Mammary epithelial cell (primary cell): ENCODE data around the gene ZNF609.

Experiments
- CTCF ChIP-seq, 2 donors: IDR thresholded peaks in 1 of 2; conservative IDR thresholded peaks in 1 of 2; 2 replicates each; pipeline ENCODE4 v1.5.1; 2011 to 2012; ENCODE audit warnings: inconsistent platforms in 2 of 2, low read length in 2 of 2, mild to moderate bottlenecking in 2 of 2, control low read depth in 1 of 2, low read depth in 1 of 2; ENCODE audit not compliant: insufficient read depth in 1 of 2; ENCODE audit errors: extremely low read depth in 1 of 2
- EZH2 ChIP-seq: IDR thresholded peaks from 2 replicates; pipeline ENCODE4 v1.6.1; 2012; ENCODE audit warnings: low read length, inconsistent platforms, borderline replicate concordance

GRCh38 chr15:64710676-64711428 is 250.5 kb downstream of the ZNF609 start:
- no peak for TF ChIP-seq CTCF (conservative IDR thresholded peaks at IDR 0.05 in 1 of 2, IDR thresholded peaks at IDR 0.05 in 1 of 2; ENCODE audit: extremely low read depth in 1 of 2, insufficient read depth in 1 of 2, low read depth in 1 of 2, low read length in 2 of 2)
- no peak for TF ChIP-seq EZH2
